Measurements from ENCODE around the gene GPR156. TPM values are rescaled to one million over a fixed set of nuclear protein-coding genes. Genes with fewer than 3 reads are reported as not detected.

GPR156 gene
- total and polyA plus RNA-seq, 3 donors from 2014 or later = 5.5 to 12.7 (median 7.3) TPM

DNA sequence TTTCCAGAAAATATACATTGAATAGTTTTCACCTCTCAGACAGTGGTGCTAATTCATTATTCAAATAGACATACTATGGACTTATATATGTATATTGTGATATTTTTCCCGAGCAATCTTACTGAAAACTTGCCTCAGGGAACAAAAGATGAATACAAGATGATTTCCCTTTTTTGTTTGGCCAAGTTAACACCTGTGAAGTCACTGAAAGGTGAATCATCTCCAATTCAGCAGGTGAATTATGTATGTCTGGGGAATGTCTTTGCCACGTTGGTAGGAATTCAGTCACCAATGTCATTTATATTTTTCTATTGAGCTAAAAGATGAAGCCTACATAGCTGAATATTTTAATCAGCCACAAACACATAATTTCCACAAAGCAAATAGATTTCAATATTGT, 88.2 kb downstream of the GPR156 start:
- Histone ChIP-seq H3K4me1 (peaks cover 1% of the 10 kb centered on the region), H3K36me3 (ENCODE audit: low read depth, missing control alignments) (no peaks in the 10 kb centered on the region), H3K4me3 (no peak overlapping the region), H3K9me3 (no peaks in the 10 kb centered on the region), H3K27me3 (no peaks in the 10 kb centered on the region), H3K27ac (no peak overlapping the region)
- intact Hi-C loops (cut with DNase I; ENCODE audit: low total_unique reads) = no loop called here
- WGBS, 2 donors = 83 to 91% methylated on average over 2 of the region's 2 CpGs
- TF ChIP-seq POLR2A (IDR thresholded peaks at IDR 0.05) = no peak
- TF ChIP-seq, protein P1, sequence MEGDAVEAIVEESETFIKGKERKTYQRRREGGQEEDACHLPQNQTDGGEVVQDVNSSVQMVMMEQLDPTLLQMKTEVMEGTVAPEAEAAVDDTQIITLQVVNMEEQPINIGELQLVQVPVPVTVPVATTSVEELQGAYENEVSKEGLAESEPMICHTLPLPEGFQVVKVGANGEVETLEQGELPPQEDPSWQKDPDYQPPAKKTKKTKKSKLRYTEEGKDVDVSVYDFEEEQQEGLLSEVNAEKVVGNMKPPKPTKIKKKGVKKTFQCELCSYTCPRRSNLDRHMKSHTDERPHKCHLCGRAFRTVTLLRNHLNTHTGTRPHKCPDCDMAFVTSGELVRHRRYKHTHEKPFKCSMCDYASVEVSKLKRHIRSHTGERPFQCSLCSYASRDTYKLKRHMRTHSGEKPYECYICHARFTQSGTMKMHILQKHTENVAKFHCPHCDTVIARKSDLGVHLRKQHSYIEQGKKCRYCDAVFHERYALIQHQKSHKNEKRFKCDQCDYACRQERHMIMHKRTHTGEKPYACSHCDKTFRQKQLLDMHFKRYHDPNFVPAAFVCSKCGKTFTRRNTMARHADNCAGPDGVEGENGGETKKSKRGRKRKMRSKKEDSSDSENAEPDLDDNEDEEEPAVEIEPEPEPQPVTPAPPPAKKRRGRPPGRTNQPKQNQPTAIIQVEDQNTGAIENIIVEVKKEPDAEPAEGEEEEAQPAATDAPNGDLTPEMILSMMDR (IDR thresholded peaks at IDR 0.05) = no peak
- no peak for DNase-seq

DNA sequence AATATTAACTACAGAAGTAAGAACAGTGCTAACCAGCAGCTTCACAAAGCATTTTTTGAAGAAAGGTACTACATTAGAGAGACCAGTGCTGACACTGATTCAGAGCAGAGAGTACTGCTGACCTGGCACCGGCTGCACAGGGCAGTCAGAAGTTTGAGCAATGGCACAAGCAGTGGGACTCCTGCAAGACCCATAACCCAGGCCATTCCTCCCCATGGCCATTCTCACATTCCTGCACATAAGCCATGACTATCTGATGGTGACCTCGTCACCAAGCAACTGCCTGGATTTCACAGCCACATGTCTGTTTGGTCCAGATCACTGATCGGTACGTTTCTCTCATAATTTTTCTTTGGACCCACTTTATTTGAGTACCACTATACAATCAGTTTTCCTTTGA, 88.7 kb downstream of the GPR156 start:
- DNase-seq = no peak
- intact Hi-C loops (cut with DNase I; ENCODE audit: low total_unique reads) = no loop called here
- no peaks in the 10 kb centered on the region for H3K9me3 ChIP-seq
- no peak overlapping the region for H3K4me3 ChIP-seq
- H3K27me3 ChIP-seq = no peaks in the 10 kb centered on the region
- H3K4me1 ChIP-seq = no peaks in the 10 kb centered on the region
- 89 to 98% methylated on average over 4 of the region's 4 CpGs for WGBS, 2 donors
- TF ChIP-seq, protein P1 (IDR thresholded peaks at IDR 0.05) = no peak
- no peak for TF ChIP-seq POLR2A (IDR thresholded peaks at IDR 0.05)
- H3K27ac ChIP-seq = no peak overlapping the region
- no peaks in the 10 kb centered on the region for H3K36me3 ChIP-seq (ENCODE audit: low read depth, missing control alignments)

DNA sequence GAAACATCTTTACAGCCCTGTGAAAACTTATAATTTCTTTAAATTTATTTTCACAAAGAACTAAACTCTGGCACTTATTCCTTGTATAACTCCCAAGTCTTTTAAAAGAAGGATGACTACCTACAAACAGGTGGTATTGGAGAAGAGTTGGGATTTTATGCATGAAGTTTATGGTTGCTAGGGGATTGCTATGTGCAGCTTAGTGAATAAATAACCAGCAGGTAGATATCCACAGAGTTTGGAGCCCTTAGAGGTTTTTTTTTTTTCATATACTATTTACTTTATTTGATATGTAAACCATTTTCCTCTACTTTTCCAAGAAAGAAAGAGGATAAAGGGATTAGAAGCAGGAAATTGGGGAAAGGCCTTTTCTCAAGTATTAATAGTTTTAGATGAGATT, 91.5 kb downstream of the GPR156 start:
- Histone ChIP-seq H3K9me3 (no peaks in the 10 kb centered on the region), H3K36me3 (ENCODE audit: low read depth, missing control alignments) (no peaks in the 10 kb centered on the region), H3K4me3 (no peak overlapping the region), H3K27ac (no peak overlapping the region), H3K4me1 (no peaks in the 10 kb centered on the region), H3K27me3 (no peaks in the 10 kb centered on the region)
- no peak for DNase-seq
- intact Hi-C loops (cut with DNase I; ENCODE audit: low total_unique reads) = no loop called here
- TF ChIP-seq POLR2A (IDR thresholded peaks at IDR 0.05) = no peak
- TF ChIP-seq, protein P1 (IDR thresholded peaks at IDR 0.05) = no peak

DNA sequence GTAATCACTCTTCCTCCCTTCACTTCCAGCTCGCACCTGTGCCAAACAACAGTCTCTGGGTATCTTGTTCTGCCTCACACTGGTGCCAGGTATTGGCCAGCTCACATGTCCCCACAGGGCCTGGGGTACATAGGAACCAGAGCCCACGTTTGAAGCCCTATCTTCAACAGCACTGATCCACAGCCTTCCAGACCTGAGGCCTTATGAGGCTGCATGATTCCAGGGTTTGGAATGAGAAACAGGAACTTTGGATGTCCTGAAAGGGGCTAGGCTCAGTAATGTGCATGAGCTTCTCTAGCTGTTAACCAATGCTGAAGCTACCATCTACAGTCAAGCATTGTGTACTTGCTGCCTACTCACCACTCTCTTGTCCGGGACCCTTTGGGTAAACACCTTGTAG, 92.4 kb downstream of the GPR156 start:
- Histone ChIP-seq H3K36me3 (ENCODE audit: low read depth, missing control alignments) (no peaks in the 10 kb centered on the region), H3K4me1 (no peaks in the 10 kb centered on the region), H3K9me3 (no peaks in the 10 kb centered on the region), H3K27ac (no peak overlapping the region), H3K27me3 (no peaks in the 10 kb centered on the region), H3K4me3 (no peak overlapping the region)
- no peak for TF ChIP-seq POLR2A (IDR thresholded peaks at IDR 0.05)
- TF ChIP-seq, protein P1 (IDR thresholded peaks at IDR 0.05) = no peak
- DNase-seq = no peak
- intact Hi-C loops (cut with DNase I; ENCODE audit: low total_unique reads) = no loop called here
- WGBS, 2 donors = 81 to 88% methylated on average over 2 to 3 of the region's 3 CpGs

DNA sequence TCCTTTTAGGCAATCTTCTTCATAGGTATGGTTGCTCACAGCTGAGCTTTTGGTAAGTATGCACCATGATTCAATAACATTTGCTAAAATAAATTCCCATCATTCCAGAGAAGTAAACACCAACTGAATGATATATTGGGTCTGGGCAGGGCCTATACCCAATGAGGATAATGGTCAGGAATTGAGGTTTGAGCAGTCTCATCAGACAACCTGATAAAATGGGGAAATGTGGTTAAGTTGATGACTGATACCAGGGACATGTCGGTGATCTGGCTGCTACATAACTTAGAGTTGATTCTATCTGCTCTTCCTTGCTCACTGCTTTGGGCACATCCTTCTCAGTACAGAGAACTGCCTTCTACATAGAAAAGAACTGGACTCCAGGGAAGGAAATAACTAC, 92.9 kb downstream of the GPR156 start:
- WGBS, 2 donors = 87 to 94% methylated on average over 1 of the region's 1 CpG
- H3K4me1 ChIP-seq = no peaks in the 10 kb centered on the region
- no peaks in the 10 kb centered on the region for H3K27me3 ChIP-seq
- no peak overlapping the region for H3K27ac ChIP-seq
- intact Hi-C loops (cut with DNase I; ENCODE audit: low total_unique reads) = no loop called here
- TF ChIP-seq, protein P1 (IDR thresholded peaks at IDR 0.05) = no peak
- no peak for TF ChIP-seq POLR2A (IDR thresholded peaks at IDR 0.05)
- no peaks in the 10 kb centered on the region for H3K9me3 ChIP-seq
- no peak overlapping the region for H3K4me3 ChIP-seq
- no peaks in the 10 kb centered on the region for H3K36me3 ChIP-seq (ENCODE audit: low read depth, missing control alignments)
- DNase-seq = no peak

All from testis (tissue), 3 donors.